Liver (tissue), 3 donors: ENCODE measurements around the gene MYO1B.

Experiments used
- CTCF ChIP-seq: fragments of 150-350 bp; IDR thresholded peaks from 2 replicates; pipeline ENCODE4 v1.5.1; 2017; ENCODE audit warnings: improper control_type of control experiment, low read depth, low read length; ENCODE audit not compliant: missing input control
- EGR1 ChIP-seq, 2 donors: IDR thresholded peaks; 2 replicates each; pipeline ENCODE4 v1.6.1; 2016 to 2018; ENCODE audit warnings: antibody characterized with exemption in 2 of 2, low read depth in 2 of 2
- GABPA ChIP-seq, 2 donors: IDR thresholded peaks in 1 of 2; conservative IDR thresholded peaks in 1 of 2; 2 replicates each; pipeline ENCODE4 v1.6.1; 2016; ENCODE audit warnings: antibody characterized with exemption in 2 of 2, mild to moderate bottlenecking in 1 of 2, moderate library complexity in 1 of 2
- MAX ChIP-seq: IDR thresholded peaks from 2 replicates; pipeline ENCODE4 v1.6.1; 2016; ENCODE audit warnings: antibody characterized with exemption
- RAD21 ChIP-seq, 2 donors: IDR thresholded peaks; 2 replicates each; pipeline ENCODE4 v1.6.1; 2016; ENCODE audit warnings: antibody characterized with exemption in 2 of 2, mild to moderate bottlenecking in 2 of 2
- REST ChIP-seq: IDR thresholded peaks from 2 replicates; pipeline ENCODE4 v1.6.1; 2016; ENCODE audit warnings: antibody characterized with exemption, mild to moderate bottlenecking
- SP1 ChIP-seq: IDR thresholded peaks from 2 replicates; pipeline ENCODE4 v1.6.1; 2018; ENCODE audit warnings: antibody characterized with exemption, mild to moderate bottlenecking
- TAF1 ChIP-seq: conservative IDR thresholded peaks from 2 replicates; pipeline ENCODE4 v1.6.1; 2016; ENCODE audit warnings: antibody characterized with exemption, mild to moderate bottlenecking
- donor health status: healthy.
- donor health status: healthy.

GRCh38 chr2:191266201-191266600, 21.0 kb downstream of the MYO1B start:
- no peak for TF ChIP-seq GABPA (IDR thresholded peaks at IDR 0.05 in 1 of 2, conservative IDR thresholded peaks at IDR 0.05 in 1 of 2)
- no peak for TF ChIP-seq CTCF
- TF ChIP-seq SP1 = no peak
- TF ChIP-seq REST = no peak
- no peak for TF ChIP-seq TAF1
- TF ChIP-seq EGR1 (IDR thresholded peaks at IDR 0.05; ENCODE audit: low read depth in 2 of 2) = no peak
- TF ChIP-seq RAD21 (IDR thresholded peaks at IDR 0.05) = no peak
- no peak for TF ChIP-seq MAX
